Endothelial cell of umbilical vein (primary cell): ENCODE measurements around the gene OSGIN1. TPM values are rescaled to one million over a fixed set of nuclear protein-coding genes. Genes with fewer than 3 reads are reported as not detected.

ENCODE experiments used
- BruUV-seq: library from RNA; stranded (reverse); fragments of 400-500 nt; replicated peaks from 2 replicates; lab custom pipeline; 2021; lab: Mats Ljungman, UMichigan
- CTCF ChIA-PET: fragments of 300-600, 350-600 bp; sonication (Branson Sonifier 250); formaldehyde crosslinking; loops from one replicate; lab custom pipeline; 2021; ENCODE audit warnings: antibody characterized with exemption, inconsistent platforms; lab: Charles Lee
- POLR2A ChIA-PET: fragments of 300-600, 350-600 bp; sonication (Branson Sonifier 250); formaldehyde crosslinking; loops from one replicate; lab custom pipeline; 2021; ENCODE audit warnings: antibody characterized with exemption, inconsistent platforms; lab: Charles Lee
- DNase-seq: peaks from one replicate; pipeline ENCODE4 v3.0.0-alpha.2; 2011; ENCODE audit warnings: low read depth, low spot score
- FAIRE-seq: peaks from 2 replicates; lab custom pipeline; 2011; peaks lifted over from hg19 to GRCh38; lab: Jason Lieb, UNC
- H2AFZ ChIP-seq: 2 replicates; pipeline ENCODE4 v1.6.0; 2012; ENCODE audit warnings: low read depth, low read length, control low read depth, inconsistent platforms
- H3K27ac ChIP-seq: 2 replicates; pipeline ENCODE4 v1.5.1; 2011; ENCODE audit warnings: low read depth, mild to moderate bottlenecking, control low read depth, low read length, moderate library complexity; ENCODE audit not compliant: insufficient read depth
- H3K27me3 ChIP-seq, 2 experiments: 2 replicates each; pipeline versions ENCODE4 v1.6.0 to v1.6.1; 2011; ENCODE audit warnings: low read length in 2 of 2, mixed read lengths in 1 of 2; ENCODE audit not compliant: control insufficient read depth in 2 of 2, insufficient read depth in 2 of 2
- H3K36me3 ChIP-seq, 2 experiments: 2 replicates in 1 of 2; 3 replicates in 1 of 2; pipeline ENCODE4 v1.5.1; 2011; ENCODE audit warnings: low read length in 2 of 2, mild to moderate bottlenecking in 1 of 2, moderate library complexity in 1 of 2; ENCODE audit not compliant: control insufficient read depth in 2 of 2, insufficient read depth in 2 of 2; ENCODE audit errors: extremely low read depth in 1 of 2
- H3K4me1 ChIP-seq: 3 replicates; pipeline ENCODE4 v1.5.1; 2011; ENCODE audit warnings: mild to moderate bottlenecking, low read length; ENCODE audit not compliant: control insufficient read depth, insufficient read depth; ENCODE audit errors: extremely low read depth
- H3K4me2 ChIP-seq: 2 replicates; pipeline ENCODE4 v1.6.1; 2011; ENCODE audit warnings: low read length, control low read depth, mixed read lengths; ENCODE audit not compliant: insufficient read depth
- H3K4me3 ChIP-seq, 3 experiments: fragments of 200-600 bp in 1 of 3; sonication (generic), shearing (Covaris generic) in 1 of 3; replicated peaks in 1 of 3; 2 replicates each; pipeline ENCODE4 v1.5.1; 2011 to 2016; ENCODE audit warnings: control low read depth in 3 of 3, low read length in 3 of 3, mild to moderate bottlenecking in 2 of 3, inconsistent platforms in 1 of 3, low read depth in 1 of 3, moderate library complexity in 1 of 3; ENCODE audit not compliant: insufficient read depth in 1 of 3
- H3K79me2 ChIP-seq: 2 replicates; pipeline ENCODE4 v1.6.0; 2012; ENCODE audit warnings: low read length, inconsistent platforms; ENCODE audit not compliant: control insufficient read depth, insufficient read depth
- H3K9ac ChIP-seq: replicated peaks from 2 replicates; pipeline ENCODE3; 2011; ENCODE audit warnings: low read length, control low read depth; ENCODE audit not compliant: insufficient read depth; ENCODE audit errors: extremely low read depth
- H3K9me1 ChIP-seq: replicated peaks from 3 replicates; pipeline ENCODE4 v1.6.0; 2011; ENCODE audit warnings: mild to moderate bottlenecking, low read length; ENCODE audit not compliant: control insufficient read depth, insufficient read depth; ENCODE audit errors: extremely low read depth
- H3K9me3 ChIP-seq: replicated peaks from 2 replicates; pipeline ENCODE4 v1.5.1; 2012; ENCODE audit warnings: low read length, inconsistent platforms; ENCODE audit not compliant: control insufficient read depth, insufficient read depth
- H4K20me1 ChIP-seq: replicated peaks from 2 replicates; pipeline ENCODE3; 2011; ENCODE audit warnings: mild to moderate bottlenecking, low read length; ENCODE audit not compliant: control insufficient read depth, insufficient read depth; ENCODE audit errors: extremely low read depth
- EZH2 ChIP-seq: IDR thresholded peaks from 2 replicates; pipeline ENCODE4 v1.6.1; 2012; ENCODE audit warnings: borderline replicate concordance, low read depth, mild to moderate bottlenecking, moderate library complexity, low read length, inconsistent platforms; ENCODE audit not compliant: severe bottlenecking
- FOS ChIP-seq: IDR thresholded peaks from 2 replicates; pipeline ENCODE4 v1.6.1; 2011; ENCODE audit warnings: mild to moderate bottlenecking, low read length, moderate library complexity, borderline replicate concordance; ENCODE audit not compliant: insufficient read depth
- GATA2 ChIP-seq: IDR thresholded peaks from 2 replicates; pipeline ENCODE4 v1.7.0; 2011; ENCODE audit warnings: low read depth, mild to moderate bottlenecking, moderate library complexity, mixed read lengths, low read length; ENCODE audit not compliant: insufficient read length, insufficient read depth
- JUN ChIP-seq: IDR thresholded peaks from 2 replicates; pipeline ENCODE4 v1.6.1; 2011; ENCODE audit warnings: borderline replicate concordance, low read depth; ENCODE audit not compliant: insufficient read length, insufficient read depth
- MYC ChIP-seq: IDR thresholded peaks from one replicate; pipeline ENCODE4 v1.6.1; 2011; ENCODE audit warnings: mild to moderate bottlenecking, low read depth, low read length
- dilution Hi-C: fragments of 300-500 bp; cut with MboI; formaldehyde crosslinking; loops from one replicate; pipeline ENCODE4 v1.15.0; 2019; ENCODE audit warnings: low sequenced_read_pairs; ENCODE audit not compliant: extremely low pct_ligation_motif_present
- intact Hi-C: fragments of 100-400 bp; cut with micrococcal nuclease; formaldehyde crosslinking; loops from one replicate; pipeline ENCODE4 v1.10.0; 2022
- polyA plus RNA-seq, 4 experiments: library from polyadenylated mRNA; depleted of rRNA in 3 of 4; stranded (reverse) in 3 of 4; unstranded in 1 of 4; fragments of >200 nt; gene quantifications; 2 replicates each; pipeline versions ENCODE4 v1.2.1 to v1.2.3, GENCODE V29; 2011 to 2012; ENCODE audit warnings: missing spikeins in 1 of 4
- total RNA-seq: library from RNA; stranded (reverse); gene quantifications from 2 replicates; pipeline ENCODE4 v1.2.3, GENCODE V29; 2021
- TF ChIP-seq, protein P1 (sequence below): IDR thresholded peaks from 2 replicates; pipeline ENCODE4 v1.6.1; 2011; ENCODE audit not compliant: insufficient read depth, insufficient read length
- TF ChIP-seq, protein P2 (sequence below), 2 donors: IDR thresholded peaks; 1 replicate in 1 of 2; 2 replicates in 1 of 2; pipeline ENCODE4 v1.5.1; 2011; ENCODE audit warnings: low read length in 2 of 2, mild to moderate bottlenecking in 2 of 2, moderate library complexity in 2 of 2, control low read depth in 1 of 2, inconsistent platforms in 1 of 2, low read depth in 1 of 2; ENCODE audit not compliant: insufficient read depth in 1 of 2; ENCODE audit errors: extremely low read depth in 1 of 2

OSGIN1 gene
- total and polyA plus RNA-seq, 2 donors (not counting 3 experiments of a cell fraction or from before 2014, with no cell fraction given) = 9.2 to 11.0 TPM

DNA sequence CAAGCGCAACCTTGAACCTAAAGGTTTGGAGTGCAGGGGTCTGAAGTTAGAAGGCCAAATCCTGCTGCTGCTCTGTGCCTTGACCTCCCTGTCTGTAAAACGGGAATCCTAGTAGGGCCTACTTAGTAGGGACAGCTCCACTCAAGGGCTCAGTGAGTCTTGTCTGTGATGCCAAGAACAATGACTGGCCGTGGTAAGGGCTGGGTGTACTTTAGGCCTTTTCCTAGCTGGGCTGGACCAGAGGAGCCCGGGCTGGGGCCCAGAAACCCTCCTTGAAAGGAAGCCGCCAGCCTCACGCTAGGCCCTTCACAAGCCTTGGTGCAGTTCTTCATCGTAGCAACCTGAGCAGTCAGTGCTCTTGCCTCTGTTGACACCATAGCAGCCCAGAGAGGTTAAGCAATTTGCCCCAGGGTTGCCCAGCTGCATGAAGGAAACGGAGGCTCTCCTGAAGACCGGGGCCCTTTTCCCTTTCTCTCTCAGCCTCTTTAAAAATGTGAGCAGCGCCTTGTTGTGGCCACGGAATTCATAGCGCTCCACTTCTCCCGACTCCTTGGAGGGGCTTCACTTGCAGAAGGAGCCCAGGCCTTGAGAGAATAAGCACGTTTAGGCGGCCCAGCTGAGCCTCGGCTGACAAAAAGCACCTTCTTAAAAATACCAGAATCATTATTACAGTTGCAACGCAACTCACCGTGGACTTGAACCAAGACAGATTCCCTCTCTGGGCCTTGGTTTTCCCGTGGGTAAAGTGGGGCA is 19.4 kb downstream of the OSGIN1 start:
- CTCF ChIA-PET = interaction anchor here (1.1 kb wide), 1 partner anchor 16 kb away, joined by 4 read pairs; no protein-coding TSS in a partner anchor
- BruUV-seq = no TSS peak

More for the DNA sequence above, 19.4 kb downstream of the OSGIN1 start:
- no peaks in the 10 kb centered on the region for H3K36me3 ChIP-seq
- H3K79me2 ChIP-seq = no peaks in the 10 kb centered on the region
- H3K27me3 ChIP-seq = peaks cover 5 to 8% of the 10 kb centered on the region in 2 experiments
- no peaks in the 10 kb centered on the region for H4K20me1 ChIP-seq
- no peak overlapping the region for H3K9ac ChIP-seq
- H3K4me1 ChIP-seq = no peaks in the 10 kb centered on the region
- POLR2A ChIA-PET = no interaction called here
- H3K9me3 ChIP-seq = no peaks in the 10 kb centered on the region
- TF ChIP-seq MYC (no peak), GATA2 (no peak), EZH2 (no peak), JUN (no peak), FOS (no peak)
- TF ChIP-seq, protein P1, sequence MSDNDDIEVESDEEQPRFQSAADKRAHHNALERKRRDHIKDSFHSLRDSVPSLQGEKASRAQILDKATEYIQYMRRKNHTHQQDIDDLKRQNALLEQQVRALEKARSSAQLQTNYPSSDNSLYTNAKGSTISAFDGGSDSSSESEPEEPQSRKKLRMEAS = no peak
- TF ChIP-seq, protein P2, sequence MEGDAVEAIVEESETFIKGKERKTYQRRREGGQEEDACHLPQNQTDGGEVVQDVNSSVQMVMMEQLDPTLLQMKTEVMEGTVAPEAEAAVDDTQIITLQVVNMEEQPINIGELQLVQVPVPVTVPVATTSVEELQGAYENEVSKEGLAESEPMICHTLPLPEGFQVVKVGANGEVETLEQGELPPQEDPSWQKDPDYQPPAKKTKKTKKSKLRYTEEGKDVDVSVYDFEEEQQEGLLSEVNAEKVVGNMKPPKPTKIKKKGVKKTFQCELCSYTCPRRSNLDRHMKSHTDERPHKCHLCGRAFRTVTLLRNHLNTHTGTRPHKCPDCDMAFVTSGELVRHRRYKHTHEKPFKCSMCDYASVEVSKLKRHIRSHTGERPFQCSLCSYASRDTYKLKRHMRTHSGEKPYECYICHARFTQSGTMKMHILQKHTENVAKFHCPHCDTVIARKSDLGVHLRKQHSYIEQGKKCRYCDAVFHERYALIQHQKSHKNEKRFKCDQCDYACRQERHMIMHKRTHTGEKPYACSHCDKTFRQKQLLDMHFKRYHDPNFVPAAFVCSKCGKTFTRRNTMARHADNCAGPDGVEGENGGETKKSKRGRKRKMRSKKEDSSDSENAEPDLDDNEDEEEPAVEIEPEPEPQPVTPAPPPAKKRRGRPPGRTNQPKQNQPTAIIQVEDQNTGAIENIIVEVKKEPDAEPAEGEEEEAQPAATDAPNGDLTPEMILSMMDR (IDR thresholded peaks at IDR 0.05; ENCODE audit: extremely low read depth in 1 of 2, insufficient read depth in 1 of 2, low read depth in 1 of 2, low read length in 2 of 2) = no peak
- no peaks in the 10 kb centered on the region for H3K9me1 ChIP-seq
- no peak for DNase-seq
- intact Hi-C loops = no loop called here
- H3K4me2 ChIP-seq = no peak overlapping the region
- dilution Hi-C loops = no loop called here
- no peak overlapping the region for H3K4me3 ChIP-seq
- H2AFZ ChIP-seq = no peak overlapping the region
- no peak for FAIRE-seq
- no peak overlapping the region for H3K27ac ChIP-seq
